Measurements from ENCODE around the gene PRKCZ.

Gene PRKCZ

GRCh38 chr1:2190491-2190976, 140.3 kb downstream of the PRKCZ start:
- H3K27ac ChIP-seq (ENCODE audit: low read depth, low read length) = no peak overlapping the region

GRCh38 chr1:2192031-2192995, 142.1 kb downstream of the PRKCZ start:
- Histone ChIP-seq H3K79me2 (ENCODE audit: control insufficient read depth, insufficient read depth, low read length) (peaks cover 12% of the 10 kb centered on the region), H4K5ac (ENCODE audit: low read length) (no peak overlapping the region), H3K4me3 (ENCODE audit: low read length) (no peak overlapping the region), H3K79me1 (ENCODE audit: low read length) (peaks cover 7% of the 10 kb centered on the region), H3K4me2 (ENCODE audit: low read length) (no peak overlapping the region), H3K9ac (ENCODE audit: low read length) (peak overlapping the region; percentile 24), H4K8ac (ENCODE audit: low read depth, low read length) (no peak overlapping the region), H2AK5ac (ENCODE audit: low read length) (no peak overlapping the region), H3K4me1 (ENCODE audit: control insufficient read depth, low read depth, low read length) (no peaks in the 10 kb centered on the region), H3K56ac (ENCODE audit: low read length) (no peak overlapping the region), H3K23ac (ENCODE audit: low read length) (no peak overlapping the region), H3K4ac (ENCODE audit: low read depth, low read length) (no peak overlapping the region), H2BK5ac (ENCODE audit: low read length) (no peak overlapping the region), H3K27ac (ENCODE audit: low read depth, low read length) (no peak overlapping the region), H2BK15ac (replicated peaks; ENCODE audit: low read depth) (no peak overlapping the region), H3K18ac (ENCODE audit: low read length) (no peak overlapping the region), H3K36me3 (ENCODE audit: control insufficient read depth, insufficient read depth, low read length) (no peaks in the 10 kb centered on the region), H2BK120ac (ENCODE audit: low read depth, low read length) (no peak overlapping the region), H3K27me3 (ENCODE audit: insufficient read depth, low read length, poor library complexity) (no peaks in the 10 kb centered on the region)
- DNase-seq = no peak
- no CpG with 5 or more reads among the region's 30 CpGs for WGBS (ENCODE audit: extremely low coverage, insufficient coverage, low lambda C conversion rate)

More at GRCh38 chr1:2190491-2190976, 140.3 kb downstream of the PRKCZ start:
- no peak overlapping the region for H3K23ac ChIP-seq (ENCODE audit: low read length)
- no peak overlapping the region for H3K4ac ChIP-seq (ENCODE audit: low read depth, low read length)
- H2BK120ac ChIP-seq (ENCODE audit: low read depth, low read length) = no peak overlapping the region
- no peak overlapping the region for H3K56ac ChIP-seq (ENCODE audit: low read length)
- no peak overlapping the region for H2BK15ac ChIP-seq (replicated peaks; ENCODE audit: low read depth)
- no peak overlapping the region for H2BK5ac ChIP-seq (ENCODE audit: low read length)
- no peaks in the 10 kb centered on the region for H3K4me1 ChIP-seq (ENCODE audit: control insufficient read depth, low read depth, low read length)
- H3K4me3 ChIP-seq (ENCODE audit: low read length) = no peak overlapping the region
- H3K18ac ChIP-seq (ENCODE audit: low read length) = no peak overlapping the region
- no peak overlapping the region for H3K9ac ChIP-seq (ENCODE audit: low read length)
- WGBS (ENCODE audit: extremely low coverage, insufficient coverage, low lambda C conversion rate) = no CpG with 5 or more reads among the region's 19 CpGs
- peaks cover 7% of the 10 kb centered on the region for H3K79me1 ChIP-seq (ENCODE audit: low read length)
- no peak overlapping the region for H3K4me2 ChIP-seq (ENCODE audit: low read length)
- H3K79me2 ChIP-seq (ENCODE audit: control insufficient read depth, insufficient read depth, low read length) = peaks cover 12% of the 10 kb centered on the region
- DNase-seq = no peak
- no peaks in the 10 kb centered on the region for H3K27me3 ChIP-seq (ENCODE audit: insufficient read depth, low read length, poor library complexity)
- H4K8ac ChIP-seq (ENCODE audit: low read depth, low read length) = no peak overlapping the region
- no peak overlapping the region for H2AK5ac ChIP-seq (ENCODE audit: low read length)
- H4K5ac ChIP-seq (ENCODE audit: low read length) = no peak overlapping the region
- H3K36me3 ChIP-seq (ENCODE audit: control insufficient read depth, insufficient read depth, low read length) = no peaks in the 10 kb centered on the region

- Histone ChIP-seq H2BK120ac (ENCODE audit: low read depth, low read length) (no peak overlapping the region), H2BK5ac (ENCODE audit: low read length) (no peak overlapping the region), H3K18ac (ENCODE audit: low read length) (peak overlapping the region; percentile 57), H3K4me1 (ENCODE audit: control insufficient read depth, low read depth, low read length) (no peaks in the 10 kb centered on the region), H3K4ac (ENCODE audit: low read depth, low read length) (peak overlapping the region; percentile 83), H3K9ac (ENCODE audit: low read length) (peak overlapping the region; percentile 85), H3K4me3 (ENCODE audit: low read length) (peak overlapping the region; percentile 36), H3K79me2 (ENCODE audit: control insufficient read depth, insufficient read depth, low read length) (peaks cover 12% of the 10 kb centered on the region), H4K8ac (ENCODE audit: low read depth, low read length) (no peak overlapping the region), H3K27ac (ENCODE audit: low read depth, low read length) (no peak overlapping the region), H3K36me3 (ENCODE audit: control insufficient read depth, insufficient read depth, low read length) (no peaks in the 10 kb centered on the region), H2BK15ac (replicated peaks; ENCODE audit: low read depth) (no peak overlapping the region), H3K4me2 (ENCODE audit: low read length) (peak overlapping the region; percentile 51), H3K79me1 (ENCODE audit: low read length) (peaks cover 7% of the 10 kb centered on the region), H3K23ac (ENCODE audit: low read length) (peak overlapping the region; percentile 66), H3K56ac (ENCODE audit: low read length) (peak overlapping the region; percentile 90), H3K27me3 (ENCODE audit: insufficient read depth, low read length, poor library complexity) (no peaks in the 10 kb centered on the region), H2AK5ac (ENCODE audit: low read length) (peak overlapping the region; percentile 37), H4K5ac (ENCODE audit: low read length) (no peak overlapping the region)
- no peak for DNase-seq
- WGBS (ENCODE audit: extremely low coverage, insufficient coverage, low lambda C conversion rate) = no CpG with 5 or more reads among the region's 44 CpGs
These were observed 143.5 kb downstream of the PRKCZ start for GRCh38 chr1:2193514-2194281.

- H2BK5ac ChIP-seq (ENCODE audit: low read length) = no peak within 1 kb of the TSS
- no peak within 1 kb of the TSS for H2BK15ac ChIP-seq (replicated peaks; ENCODE audit: low read depth)
- H3K27ac ChIP-seq (ENCODE audit: low read depth, low read length) = peak within 1 kb of the TSS; percentile 84
- peaks cover 12% of the 10 kb centered on the region for H3K79me2 ChIP-seq (ENCODE audit: control insufficient read depth, insufficient read depth, low read length)
- peak within 1 kb of the TSS; percentile 36 for H3K4me3 ChIP-seq (ENCODE audit: low read length)
- no peak within 1 kb of the TSS for H4K5ac ChIP-seq (ENCODE audit: low read length)
- peak within 1 kb of the TSS; percentile 66 for H3K23ac ChIP-seq (ENCODE audit: low read length)
- H4K8ac ChIP-seq (ENCODE audit: low read depth, low read length) = no peak within 1 kb of the TSS
- peak within 1 kb of the TSS; percentile 90 for H3K18ac ChIP-seq (ENCODE audit: low read length)
- DNase-seq = peak; percentile 63
- H3K27me3 ChIP-seq (ENCODE audit: insufficient read depth, low read length, poor library complexity) = no peaks in the 10 kb centered on the region
- no peaks in the 10 kb centered on the region for H3K4me1 ChIP-seq (ENCODE audit: control insufficient read depth, low read depth, low read length)
- WGBS (ENCODE audit: extremely low coverage, insufficient coverage, low lambda C conversion rate) = no CpG with 5 or more reads among the region's 63 CpGs
- peak within 1 kb of the TSS; percentile 85 for H3K9ac ChIP-seq (ENCODE audit: low read length)
- peak within 1 kb of the TSS; percentile 90 for H3K56ac ChIP-seq (ENCODE audit: low read length)
- no peaks in the 10 kb centered on the region for H3K36me3 ChIP-seq (ENCODE audit: control insufficient read depth, insufficient read depth, low read length)
- H2AK5ac ChIP-seq (ENCODE audit: low read length) = peak within 1 kb of the TSS; percentile 37
- peak within 1 kb of the TSS; percentile 70 for H3K4me2 ChIP-seq (ENCODE audit: low read length)
- H2BK120ac ChIP-seq (ENCODE audit: low read depth, low read length) = no peak within 1 kb of the TSS
- peak within 1 kb of the TSS; percentile 83 for H3K4ac ChIP-seq (ENCODE audit: low read depth, low read length)
- H3K79me1 ChIP-seq (ENCODE audit: low read length) = peaks cover 7% of the 10 kb centered on the region
These were observed 144.2 kb downstream of the PRKCZ start, which contains the start of gene FAAP20 for GRCh38 chr1:2194319-2194897. TSS of gene FAAP20 (minus strand) at chr1:2194772. CDS start at chr1:2194749, 23 bp downstream.

GRCh38 chr1:2194898-2195673, 144.9 kb downstream of the PRKCZ start:
- no peak overlapping the region for H2BK5ac ChIP-seq (ENCODE audit: low read length)
- H3K4ac ChIP-seq (ENCODE audit: low read depth, low read length) = peak overlapping the region; percentile 71
- H2BK120ac ChIP-seq (ENCODE audit: low read depth, low read length) = no peak overlapping the region
- H3K18ac ChIP-seq (ENCODE audit: low read length) = peak overlapping the region; percentile 90
- no peak overlapping the region for H4K5ac ChIP-seq (ENCODE audit: low read length)
- H3K79me1 ChIP-seq (ENCODE audit: low read length) = peaks cover 7% of the 10 kb centered on the region
- H3K9ac ChIP-seq (ENCODE audit: low read length) = peak overlapping the region; percentile 75
- peaks cover 1% of the 10 kb centered on the region for H3K4me1 ChIP-seq (ENCODE audit: control insufficient read depth, low read depth, low read length)
- H3K27me3 ChIP-seq (ENCODE audit: insufficient read depth, low read length, poor library complexity) = no peaks in the 10 kb centered on the region
- H3K4me3 ChIP-seq (ENCODE audit: low read length) = no peak overlapping the region
- H2BK15ac ChIP-seq (replicated peaks; ENCODE audit: low read depth) = no peak overlapping the region
- H3K23ac ChIP-seq (ENCODE audit: low read length) = no peak overlapping the region
- H3K27ac ChIP-seq (ENCODE audit: low read depth, low read length) = peak overlapping the region; percentile 84
- H3K56ac ChIP-seq (ENCODE audit: low read length) = peak overlapping the region; percentile 88
- peak; percentile 91 for DNase-seq
- no CpG with 5 or more reads among the region's 35 CpGs for WGBS (ENCODE audit: extremely low coverage, insufficient coverage, low lambda C conversion rate)
- no peak overlapping the region for H4K8ac ChIP-seq (ENCODE audit: low read depth, low read length)
- no peaks in the 10 kb centered on the region for H3K36me3 ChIP-seq (ENCODE audit: control insufficient read depth, insufficient read depth, low read length)
- peak overlapping the region; percentile 70 for H3K4me2 ChIP-seq (ENCODE audit: low read length)
- H3K79me2 ChIP-seq (ENCODE audit: control insufficient read depth, insufficient read depth, low read length) = peaks cover 12% of the 10 kb centered on the region
- H2AK5ac ChIP-seq (ENCODE audit: low read length) = no peak overlapping the region
